Measurements from ENCODE around the gene PTPRD. TPM values are rescaled to one million over a fixed set of nuclear protein-coding genes. Genes with fewer than 3 reads are reported as not detected.

PTPRD gene
- total RNA-seq, 1 experiment from 2014 or later = 0.02 TPM

GRCh38 chr9:10238087-10238486, 374.7 kb downstream of the PTPRD start (continued):
- TF ChIP-seq CTCF (IDR thresholded peaks at IDR 0.05 in 2 of 3, conservative IDR thresholded peaks at IDR 0.05 in 1 of 3; ENCODE audit: borderline replicate concordance in 1 of 3, insufficient read depth in 1 of 3, low read depth in 2 of 3, low read length in 2 of 3) = no peak
- TF ChIP-seq SIN3A (IDR thresholded peaks at IDR 0.05; ENCODE audit: low read depth) = no peak
- no peak for TF ChIP-seq RAD21 (IDR thresholded peaks at IDR 0.05; ENCODE audit: low read depth)
- TF ChIP-seq TCF7L2 (IDR thresholded peaks at IDR 0.05; ENCODE audit: borderline replicate concordance, extremely low read depth, insufficient read depth, insufficient read length) = no peak
- no peak for TF ChIP-seq EGR1 (IDR thresholded peaks at IDR 0.05; ENCODE audit: low read depth)

DNA sequence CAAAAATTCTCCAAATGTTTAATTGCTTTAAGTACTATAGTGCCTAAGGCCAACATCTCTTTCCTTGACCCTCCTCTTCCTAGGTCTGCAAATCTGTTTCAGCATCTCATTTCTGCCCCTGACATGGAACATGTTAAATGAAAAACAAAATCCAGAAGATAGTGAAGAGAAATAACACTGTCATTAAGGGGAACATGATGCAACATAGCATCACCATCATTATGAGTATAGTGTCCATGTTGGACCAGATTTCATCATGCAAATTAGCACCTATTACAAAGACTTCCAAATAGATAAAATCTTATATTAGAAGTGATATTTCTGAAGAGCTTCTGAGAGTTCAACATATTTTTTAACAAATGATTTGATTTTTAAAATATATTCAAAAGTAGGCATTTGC, 375.2 kb downstream of the PTPRD start:
- no peak for DNase-seq (ENCODE audit: low read depth, low spot score)
- ChIA-PET POLR2A (no interaction called here), RAD21 (ENCODE audit: low non-redundant PET in 1 of 2, low total read pairs in 2 of 2, uncharacterized antibody in 2 of 2, unreplicated experiment in 2 of 2) (no interaction called here), CTCF (no interaction called here)
- Histone ChIP-seq H3K9me3 (ENCODE audit: control insufficient read depth in 1 of 2, insufficient read depth in 1 of 2, low read depth in 1 of 2, low read length in 2 of 2) (peaks cover 6 to 13% of the 10 kb centered on the region in 2 experiments; a peak in 3 of 4 replicates), H3K9ac (ENCODE audit: low read length) (no peak overlapping the region), H3K4me3 (replicated peaks in 1 of 2; ENCODE audit: low read depth in 1 of 2, low read length in 2 of 2) (no peak overlapping the region), H4K20me1 (ENCODE audit: insufficient read depth) (no peaks in the 10 kb centered on the region), H3K27ac (ENCODE audit: low read depth, low read length) (no peak overlapping the region), H3K79me2 (ENCODE audit: insufficient read depth, low read length) (no peaks in the 10 kb centered on the region), H3K27me3 (ENCODE audit: insufficient read depth, low read length) (no peaks in the 10 kb centered on the region), H2AFZ (ENCODE audit: low read depth, low read length, poor library complexity, severe bottlenecking) (no peak overlapping the region), H3K4me1 (ENCODE audit: control insufficient read depth in 1 of 2, insufficient read depth in 2 of 2, low read length in 2 of 2) (no peaks in the 10 kb centered on the region), H3K36me3 (ENCODE audit: control insufficient read depth in 1 of 2, insufficient read depth in 2 of 2, low read length in 2 of 2) (no peaks in the 10 kb centered on the region), H3K9me2 (ENCODE audit: insufficient read depth) (no peaks in the 10 kb centered on the region), H3K4me2 (ENCODE audit: low read length) (no peak overlapping the region)
- ATAC-seq = no peak
- no TSS peak for BruUV-seq (replicated peaks)
- intact Hi-C loops (cut with micrococcal nuclease) = no loop called here
- TF ChIP-seq EZH2 (IDR thresholded peaks at IDR 0.05) = no peak
- TF ChIP-seq RAD21 (IDR thresholded peaks at IDR 0.05; ENCODE audit: low read depth) = no peak
- TF ChIP-seq, protein P1, sequence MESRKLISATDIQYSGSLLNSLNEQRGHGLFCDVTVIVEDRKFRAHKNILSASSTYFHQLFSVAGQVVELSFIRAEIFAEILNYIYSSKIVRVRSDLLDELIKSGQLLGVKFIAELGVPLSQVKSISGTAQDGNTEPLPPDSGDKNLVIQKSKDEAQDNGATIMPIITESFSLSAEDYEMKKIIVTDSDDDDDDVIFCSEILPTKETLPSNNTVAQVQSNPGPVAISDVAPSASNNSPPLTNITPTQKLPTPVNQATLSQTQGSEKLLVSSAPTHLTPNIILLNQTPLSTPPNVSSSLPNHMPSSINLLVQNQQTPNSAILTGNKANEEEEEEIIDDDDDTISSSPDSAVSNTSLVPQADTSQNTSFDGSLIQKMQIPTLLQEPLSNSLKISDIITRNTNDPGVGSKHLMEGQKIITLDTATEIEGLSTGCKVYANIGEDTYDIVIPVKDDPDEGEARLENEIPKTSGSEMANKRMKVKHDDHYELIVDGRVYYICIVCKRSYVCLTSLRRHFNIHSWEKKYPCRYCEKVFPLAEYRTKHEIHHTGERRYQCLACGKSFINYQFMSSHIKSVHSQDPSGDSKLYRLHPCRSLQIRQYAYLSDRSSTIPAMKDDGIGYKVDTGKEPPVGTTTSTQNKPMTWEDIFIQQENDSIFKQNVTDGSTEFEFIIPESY (IDR thresholded peaks at IDR 0.05; ENCODE audit: extremely low read depth, insufficient replicate concordance, low read length) = no peak
- no peak for TF ChIP-seq CBX3 (IDR thresholded peaks at IDR 0.05; ENCODE audit: low read depth)
- TF ChIP-seq, protein P2, sequence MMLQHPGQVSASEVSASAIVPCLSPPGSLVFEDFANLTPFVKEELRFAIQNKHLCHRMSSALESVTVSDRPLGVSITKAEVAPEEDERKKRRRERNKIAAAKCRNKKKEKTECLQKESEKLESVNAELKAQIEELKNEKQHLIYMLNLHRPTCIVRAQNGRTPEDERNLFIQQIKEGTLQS (IDR thresholded peaks at IDR 0.05) = no peak
- TF ChIP-seq FOSL1 (IDR thresholded peaks at IDR 0.05; ENCODE audit: low read depth) = no peak
- TF ChIP-seq YY1 (IDR thresholded peaks at IDR 0.05; ENCODE audit: extremely low read depth, insufficient replicate concordance, low read depth, low read length) = no peak
- TF ChIP-seq ELF1 (IDR thresholded peaks at IDR 0.05; ENCODE audit: borderline replicate concordance, low read depth) = no peak
- TF ChIP-seq CEBPB (IDR thresholded peaks at IDR 0.05; ENCODE audit: low read depth) = no peak
- no peak for TF ChIP-seq REST (IDR thresholded peaks at IDR 0.05; ENCODE audit: low read depth)
- TF ChIP-seq ZNF274 (IDR thresholded peaks at IDR 0.05; ENCODE audit: low read depth, low read length) = no peak
- no peak for TF ChIP-seq EZH2phosphoT487 (IDR thresholded peaks at IDR 0.05; ENCODE audit: borderline replicate concordance)
- TF ChIP-seq SP1 (IDR thresholded peaks at IDR 0.05; ENCODE audit: low read depth) = no peak
